SHP77 (cell line): ENCODE data around the gene UVRAG.

Experiments used
- DNase-seq, 2 experiments: peaks; one replicate each; lab custom pipeline; 2025; lab: John Stamatoyannopoulos, UW

The UVRAG gene

DNA sequence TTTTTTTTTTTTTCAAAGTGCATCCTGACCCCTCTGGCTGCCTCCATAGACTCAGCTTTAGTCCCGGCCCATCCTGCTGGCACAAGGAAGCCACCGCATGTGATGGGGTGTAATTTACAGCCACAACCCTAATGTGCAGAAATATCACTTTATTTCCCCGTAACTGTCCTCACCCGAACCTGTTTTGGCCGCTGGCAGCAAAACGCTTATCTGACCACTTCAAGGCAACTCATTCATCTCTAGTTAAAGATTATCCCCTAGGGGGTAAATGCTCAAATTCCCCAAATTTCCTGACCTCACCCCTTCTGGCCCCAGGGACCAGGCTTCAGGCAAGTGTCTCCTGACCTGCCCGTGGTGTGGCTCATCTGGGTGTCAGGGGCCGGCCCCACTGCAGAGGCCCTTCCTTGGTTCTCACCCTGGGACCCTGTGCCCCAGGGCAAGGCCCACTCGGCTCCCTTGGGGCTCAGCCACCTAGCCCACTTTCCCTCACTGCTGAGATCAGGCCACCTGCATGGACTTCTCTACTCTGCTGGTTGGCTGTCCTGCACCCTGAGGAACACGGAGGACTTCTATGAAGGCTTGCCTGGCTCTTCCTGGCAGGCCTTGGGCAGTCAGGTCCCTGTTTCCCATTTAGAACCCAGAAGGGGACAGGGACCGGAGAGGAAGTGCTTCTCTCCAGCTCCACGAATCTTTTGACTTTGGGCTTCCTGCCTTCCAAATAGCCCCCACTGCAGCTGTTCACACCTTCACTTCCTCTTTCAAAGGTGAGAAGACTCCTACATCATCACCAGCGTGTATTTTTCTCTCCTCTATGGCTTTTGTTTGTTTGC is 337.9 kb downstream of the UVRAG start:
- DNase-seq, result no peak

- DNase-seq, result no peak
Observed at GRCh38 chr11:76153571-76153923, 338.5 kb downstream of the UVRAG start.

DNA sequence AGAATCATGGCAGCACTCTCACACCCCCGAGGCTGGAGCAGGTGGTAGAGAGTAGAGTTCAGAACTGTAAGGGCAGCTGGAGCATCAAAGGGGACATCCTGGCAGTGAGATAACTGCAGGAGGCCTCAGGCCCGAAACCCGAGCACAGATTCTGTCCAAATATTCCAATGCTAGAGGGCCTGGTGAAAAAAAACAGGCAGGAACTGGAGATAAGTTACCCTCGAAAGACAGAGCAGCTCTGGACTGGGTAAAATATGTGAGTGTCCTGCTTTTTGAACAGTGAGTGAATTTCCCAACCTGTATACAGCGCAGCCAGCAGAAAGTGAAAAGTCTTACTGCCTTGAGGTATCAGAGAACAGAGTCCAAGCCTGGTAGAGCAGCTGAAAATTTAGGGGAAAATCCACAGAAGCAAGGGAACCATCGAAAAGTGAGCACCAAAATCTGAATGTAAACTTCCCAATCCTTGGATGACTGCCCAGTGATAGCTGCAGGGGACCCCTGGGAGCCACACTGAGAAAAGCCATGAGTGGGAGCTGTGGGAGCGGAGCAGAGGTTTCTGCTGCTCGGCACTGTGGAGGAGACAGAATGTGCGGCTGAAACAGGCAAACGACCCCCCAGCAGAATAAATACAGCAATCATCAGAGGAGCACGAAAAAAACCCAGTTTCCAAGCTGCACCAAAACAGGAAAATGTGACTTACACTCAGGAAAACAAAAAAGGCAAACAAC is 340.7 kb downstream of the UVRAG start:
- no peak for DNase-seq

DNA sequence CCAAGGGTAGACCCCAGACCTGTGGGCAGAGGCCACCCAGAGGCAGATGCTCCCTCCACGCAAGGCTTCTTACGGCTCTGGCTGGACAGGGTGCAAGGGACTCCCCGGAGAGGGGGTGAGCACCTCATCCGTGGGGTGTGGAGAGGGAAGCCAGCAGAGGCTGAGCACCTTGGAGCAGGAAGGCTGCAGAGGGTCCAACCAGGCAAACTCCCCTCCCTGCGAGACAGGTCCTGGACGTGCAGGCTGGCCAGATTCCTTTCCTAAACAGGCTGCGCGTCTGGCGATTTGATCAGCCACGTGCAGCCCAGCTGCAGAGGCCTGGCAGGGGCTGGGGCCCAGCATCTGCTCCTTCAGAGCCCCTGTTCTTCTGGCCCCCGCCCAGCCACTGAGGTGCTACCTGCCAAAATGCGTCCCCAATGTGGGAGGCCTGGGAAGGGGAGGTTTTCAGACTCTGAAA is 342.0 kb downstream of the UVRAG start:
- DNase-seq, result no peak

GRCh38 chr11:76157891-76158290 is 342.9 kb downstream of the UVRAG start:
- DNase-seq, result no peak

GRCh38 chr11:76158394-76159302 is 343.6 kb downstream of the UVRAG start:
- DNase-seq, result no peak

DNA sequence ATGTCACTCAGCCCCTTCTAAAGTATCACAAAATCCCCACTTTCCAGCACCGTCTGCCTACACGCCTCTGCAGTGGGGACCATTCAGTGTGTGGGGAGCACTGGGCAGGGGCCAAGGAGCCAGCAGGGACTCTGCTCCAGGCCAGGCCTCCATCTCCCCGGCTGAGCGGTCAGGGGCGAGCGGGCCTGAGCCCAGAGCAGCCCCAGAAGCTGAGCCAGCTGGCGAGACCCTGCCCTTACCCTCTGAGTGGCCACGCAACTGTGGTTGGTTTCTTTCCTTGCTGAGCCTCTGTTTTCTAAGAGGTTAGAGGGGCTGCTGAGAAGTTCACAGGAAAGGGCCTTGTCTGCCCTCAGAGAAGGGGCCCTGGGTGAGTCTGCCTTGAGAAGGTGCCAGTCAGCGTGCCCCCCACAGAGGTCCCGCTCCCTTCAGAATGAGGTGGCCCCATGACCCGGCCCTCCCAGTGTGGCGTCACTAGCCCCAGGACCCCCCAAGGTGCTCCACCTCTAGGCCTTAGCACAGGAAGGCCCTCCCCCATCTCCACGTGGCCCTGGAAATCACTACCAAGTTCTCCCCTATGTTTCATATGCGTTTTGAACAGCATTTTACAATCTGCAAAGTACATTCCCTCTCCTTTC is 344.4 kb downstream of the UVRAG start:
- DNase-seq, result no peak

- peak; percentile 35 to 74 for DNase-seq
Observed at GRCh38 chr11:76159983-76160661, 345.1 kb downstream of the UVRAG start.

- no peak for DNase-seq
Observed at GRCh38 chr11:76160856-76161255, 345.8 kb downstream of the UVRAG start.

GRCh38 chr11:76161261-76161961 is 346.4 kb downstream of the UVRAG start:
- DNase-seq, result peak in 1 of 2 experiments; percentile 52

GRCh38 chr11:76162336-76163288 is 347.6 kb downstream of the UVRAG start:
- peak; percentile 71 to 85 for DNase-seq

GRCh38 chr11:76163289-76163880 is 348.4 kb downstream of the UVRAG start:
- no peak for DNase-seq

GRCh38 chr11:76164081-76164480 is 349.1 kb downstream of the UVRAG start:
- DNase-seq, result no peak

DNA sequence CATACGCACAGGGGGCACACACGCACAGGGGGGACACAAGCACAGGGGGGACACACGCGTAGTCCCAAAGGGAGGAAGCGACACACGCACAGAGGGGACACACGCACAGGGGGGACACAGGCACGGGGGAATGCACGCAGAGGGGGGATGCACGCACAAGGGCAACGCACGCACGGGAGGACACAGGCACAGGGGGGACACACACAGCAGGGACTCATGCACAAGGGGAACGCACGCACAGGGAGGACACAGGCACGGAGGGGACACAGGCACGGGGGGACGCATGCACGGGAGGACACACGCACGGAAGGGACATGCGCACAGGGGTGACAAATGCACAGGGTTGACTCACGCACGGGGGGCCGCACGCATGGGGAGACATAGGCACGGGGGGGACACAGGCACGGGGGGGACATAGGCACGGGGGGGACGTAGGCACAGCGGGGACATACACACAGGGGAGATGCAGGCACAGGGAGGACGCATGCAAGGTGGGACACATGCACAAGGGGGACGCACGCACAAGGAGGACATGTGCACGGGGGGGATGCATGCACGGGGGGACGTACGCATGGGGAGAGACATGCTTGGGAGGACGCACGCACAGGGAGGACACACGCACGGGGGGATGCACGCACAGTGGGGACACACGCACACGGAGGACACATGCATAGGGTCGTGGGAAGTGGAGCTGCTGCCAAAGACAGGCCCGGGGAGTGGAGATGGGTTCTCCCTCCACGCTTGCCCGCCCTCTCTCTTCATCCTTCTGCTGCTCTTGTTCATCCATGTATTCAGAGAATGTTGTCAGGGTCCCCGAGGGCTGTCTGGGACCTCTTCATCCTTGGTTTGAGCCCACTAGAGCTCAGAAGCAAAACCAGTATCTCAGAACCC is 350.1 kb downstream of the UVRAG start:
- no peak for DNase-seq

GRCh38 chr11:76166314-76166713 is 351.3 kb downstream of the UVRAG start:
- DNase-seq, result no peak

GRCh38 chr11:76167590-76167989 is 352.6 kb downstream of the UVRAG start:
- DNase-seq, result no peak

DNA sequence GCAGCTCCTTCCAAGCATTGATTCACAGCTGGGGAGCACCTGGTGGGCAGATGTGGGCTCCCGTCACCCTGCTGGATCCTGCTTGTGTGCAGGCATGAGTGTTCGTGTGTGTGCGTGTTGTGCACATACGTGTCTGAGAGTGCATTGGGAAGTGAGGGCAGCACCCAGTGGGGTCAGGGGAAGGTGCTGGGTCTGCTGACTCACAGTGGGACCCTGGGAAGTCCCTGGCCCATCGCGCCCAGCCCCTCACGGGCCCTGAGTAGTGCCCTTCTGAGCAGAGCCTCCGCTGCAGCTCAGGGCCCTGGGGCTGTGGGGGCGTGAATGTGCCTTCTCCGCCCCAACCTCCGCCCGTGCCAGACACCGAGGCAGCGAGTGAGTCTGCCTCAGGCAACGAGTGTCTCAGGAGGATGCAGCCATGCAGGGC is 354.5 kb downstream of the UVRAG start:
- DNase-seq, result no peak

GRCh38 chr11:76170468-76170867 is 355.5 kb downstream of the UVRAG start:
- DNase-seq, result no peak
